ENCODE measurements around the gene EXOC6B.

The EXOC6B gene

DNA sequence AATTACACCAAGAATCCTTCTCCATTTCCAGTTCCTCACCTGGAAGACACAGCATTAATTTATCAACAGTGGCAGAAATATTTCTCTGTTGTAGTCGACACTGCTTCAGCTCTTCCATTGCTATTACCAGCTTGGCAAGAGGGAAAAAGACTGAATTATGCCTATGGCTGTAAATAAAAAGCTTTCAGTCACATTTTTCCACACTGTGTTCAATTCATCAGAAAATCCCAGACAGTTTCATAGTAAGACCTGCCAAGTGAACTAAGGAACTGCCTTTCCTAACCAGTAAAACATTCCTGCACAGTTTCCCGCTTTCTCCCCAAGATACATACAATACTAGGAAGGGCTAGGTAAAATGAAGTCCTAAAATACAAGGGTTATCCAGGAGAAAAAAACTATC lies 94.7 kb downstream of the EXOC6B start:
- no peak for TF ChIP-seq CTCF (IDR thresholded peaks at IDR 0.05; ENCODE audit: insufficient read depth, low read depth, low read length, missing control alignments)
- DNase-seq (ENCODE audit: low read depth): no peak
- H3K4me3 ChIP-seq (ENCODE audit: low read depth, low read length): no peak overlapping the region

DNA sequence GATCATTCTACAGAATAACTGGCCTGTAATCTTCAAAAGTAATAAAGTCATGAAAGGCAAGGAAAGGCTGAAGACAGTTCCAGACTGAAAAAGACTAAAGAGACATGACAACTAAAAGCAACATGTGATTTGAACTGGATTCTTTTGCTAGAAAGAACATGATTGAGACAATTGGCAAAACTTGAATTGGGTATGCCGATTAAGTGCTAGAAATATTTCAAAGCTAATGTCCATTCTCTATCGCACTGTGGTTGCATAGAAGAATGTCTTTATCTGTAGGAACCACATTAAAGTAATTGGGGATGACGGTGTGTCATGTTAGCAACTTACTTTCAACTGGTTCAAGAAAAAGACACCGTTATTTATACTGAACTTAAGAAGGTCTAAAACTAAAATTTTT lies 98.5 kb downstream of the EXOC6B start:
- no peak for DNase-seq (ENCODE audit: low read depth)
- TF ChIP-seq CTCF (IDR thresholded peaks at IDR 0.05; ENCODE audit: insufficient read depth, low read depth, low read length, missing control alignments): no peak
- no peak overlapping the region for H3K4me3 ChIP-seq (ENCODE audit: low read depth, low read length)

DNA sequence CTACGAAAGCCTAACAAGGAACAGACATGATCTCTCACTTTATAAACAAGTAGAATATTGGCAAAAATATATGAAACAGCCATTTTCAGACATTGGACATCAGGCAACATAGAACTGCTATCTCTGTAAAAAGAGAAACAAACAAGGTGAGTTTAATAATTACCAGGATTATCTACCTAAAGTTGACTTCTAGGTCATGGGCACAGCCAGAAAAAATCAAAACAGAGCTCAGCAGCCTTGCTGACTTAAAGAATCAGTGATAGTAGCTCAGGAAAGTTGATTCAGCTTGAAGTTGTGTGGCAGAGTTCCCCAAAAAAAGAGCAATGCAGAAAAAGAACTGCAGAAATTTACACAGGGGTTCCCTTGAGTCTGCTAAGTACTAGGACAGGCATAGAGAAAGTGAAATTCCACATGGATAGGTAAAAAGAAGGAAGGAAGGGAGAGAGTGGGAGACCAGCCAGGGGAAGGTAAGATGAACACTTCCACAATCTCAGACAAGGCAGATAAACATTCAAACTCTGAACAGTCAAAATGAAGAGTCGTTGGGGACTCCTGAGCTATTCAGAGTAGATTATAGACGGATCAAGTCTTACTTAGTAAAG lies 102.0 kb downstream of the EXOC6B start:
- no peak for DNase-seq (ENCODE audit: low read depth)
- H3K4me3 ChIP-seq (ENCODE audit: low read depth, low read length): no peak overlapping the region
- no peak for TF ChIP-seq CTCF (IDR thresholded peaks at IDR 0.05; ENCODE audit: insufficient read depth, low read depth, low read length, missing control alignments)

- no peak overlapping the region for H3K4me3 ChIP-seq (ENCODE audit: low read depth, low read length)
- no peak for TF ChIP-seq CTCF (IDR thresholded peaks at IDR 0.05; ENCODE audit: insufficient read depth, low read depth, low read length, missing control alignments)
- no peak for DNase-seq (ENCODE audit: low read depth)
Measured at GRCh38 chr2:72722492-72723070, 103.3 kb downstream of the EXOC6B start.

- no peak overlapping the region for H3K4me3 ChIP-seq (ENCODE audit: low read depth, low read length)
- DNase-seq (ENCODE audit: low read depth): no peak
- no peak for TF ChIP-seq CTCF (IDR thresholded peaks at IDR 0.05; ENCODE audit: insufficient read depth, low read depth, low read length, missing control alignments)
Measured at GRCh38 chr2:72719416-72719815, 106.4 kb downstream of the EXOC6B start.

DNA sequence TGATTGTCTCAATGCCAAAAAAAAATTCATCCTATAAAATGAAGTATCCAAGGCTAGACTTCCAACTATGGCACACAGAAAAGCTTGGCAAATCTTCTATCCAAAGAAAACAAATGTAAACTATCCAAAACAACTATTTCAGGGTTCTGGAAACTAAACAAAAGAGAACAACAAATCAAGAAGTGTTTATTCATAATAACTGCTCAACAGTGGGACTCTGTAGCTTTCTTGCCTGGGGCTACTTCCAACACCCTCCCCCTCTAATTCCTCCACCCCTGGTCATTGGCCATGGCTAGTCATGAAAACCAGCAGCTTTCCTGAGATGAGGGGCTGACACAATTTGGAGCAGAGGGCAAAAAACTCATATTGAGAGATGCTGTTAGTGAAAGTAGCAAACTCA lies 107.0 kb downstream of the EXOC6B start:
- no peak for DNase-seq (ENCODE audit: low read depth)
- H3K4me3 ChIP-seq (ENCODE audit: low read depth, low read length): no peak overlapping the region

More for the DNA sequence above, 107.0 kb downstream of the EXOC6B start:
- TF ChIP-seq CTCF (IDR thresholded peaks at IDR 0.05; ENCODE audit: insufficient read depth, low read depth, low read length, missing control alignments): no peak
